ENCODE data around the gene TOP3B. TPM values are rescaled to one million over a fixed set of nuclear protein-coding genes. Genes with fewer than 3 reads are reported as not detected.

Gene TOP3B
- total RNA-seq, 1 experiment from 2014 or later: 29.1 TPM

GRCh38 chr22:21996175-21996720 lies 13.7 kb upstream of the TOP3B start:
- ChIA-PET CTCF (no interaction called here), POLR2A (interaction anchor here (0.5 kb wide), 1 partner anchor 142 kb away, joined by 3 read pairs; no protein-coding TSS in a partner anchor)
- Histone ChIP-seq H3K27ac (ENCODE audit: low read length) (no peak overlapping the region), H3K4me1 (ENCODE audit: control insufficient read depth, insufficient read depth, low read length) (no peaks in the 10 kb centered on the region), H3K9me3 (ENCODE audit: control insufficient read depth, insufficient read depth, low read depth, low read length) (no peaks in the 10 kb centered on the region), H3K36me3 (ENCODE audit: control insufficient read depth, insufficient read depth, low read length) (no peaks in the 10 kb centered on the region), H3K4me3 (ENCODE audit: low read depth in 2 of 2, low read length in 2 of 2) (no peak overlapping the region), H3K27me3 (ENCODE audit: control insufficient read depth, insufficient read depth, low read length) (no peaks in the 10 kb centered on the region)
- BruUV-seq (replicated peaks): no TSS peak
- in situ Hi-C loops (cut with HindIII; ENCODE audit: low pct_unique_long_range_greater_than_20kb, low sequenced_read_pairs) (no loop called here), intact Hi-C loops (cut with micrococcal nuclease; ENCODE audit: unreplicated experiment) (no loop called here)
- TF ChIP-seq CTCF (IDR thresholded peaks at IDR 0.05) (no peak), SIN3A (IDR thresholded peaks at IDR 0.05; ENCODE audit: borderline replicate concordance, insufficient read depth, low read depth, low read length) (no peak), TCF7L2 (IDR thresholded peaks at IDR 0.05; ENCODE audit: low read depth, low read length) (no peak), REST (IDR thresholded peaks at IDR 0.05; ENCODE audit: insufficient read depth in 1 of 2, low read depth in 2 of 2, low read length in 1 of 2) (no peak), POLR2AphosphoS5 (IDR thresholded peaks at IDR 0.05; ENCODE audit: low read depth, low read length) (no peak)
- ATAC-seq (no peak), DNase-seq (ENCODE audit: low read depth, low spot score) (no peak)

GRCh38 chr22:21995660-21996059 lies 13.1 kb upstream of the TOP3B start:
- ChIA-PET CTCF (no interaction called here), POLR2A (interaction anchor here (0.5 kb wide), 1 partner anchor 143 kb away, joined by 3 read pairs; no protein-coding TSS in a partner anchor)
- in situ Hi-C loops (cut with HindIII; ENCODE audit: low pct_unique_long_range_greater_than_20kb, low sequenced_read_pairs) (no loop called here), intact Hi-C loops (cut with micrococcal nuclease; ENCODE audit: unreplicated experiment) (no loop called here)
- H3K9me3 ChIP-seq (ENCODE audit: control insufficient read depth, insufficient read depth, low read depth, low read length): no peaks in the 10 kb centered on the region
- no peak for DNase-seq (ENCODE audit: low read depth, low spot score)
- no peak overlapping the region for H3K4me3 ChIP-seq (ENCODE audit: low read depth in 2 of 2, low read length in 2 of 2)
- H3K36me3 ChIP-seq (ENCODE audit: control insufficient read depth, insufficient read depth, low read length): no peaks in the 10 kb centered on the region
- H3K27me3 ChIP-seq (ENCODE audit: control insufficient read depth, insufficient read depth, low read length): no peaks in the 10 kb centered on the region
- no peak overlapping the region for H3K27ac ChIP-seq (ENCODE audit: low read length)
- no TSS peak for BruUV-seq (replicated peaks)
- H3K4me1 ChIP-seq (ENCODE audit: control insufficient read depth, insufficient read depth, low read length): no peaks in the 10 kb centered on the region
- TF ChIP-seq SIN3A (IDR thresholded peaks at IDR 0.05; ENCODE audit: borderline replicate concordance, insufficient read depth, low read depth, low read length): no peak
- no peak for TF ChIP-seq CTCF (IDR thresholded peaks at IDR 0.05)
- TF ChIP-seq TCF7L2 (IDR thresholded peaks at IDR 0.05; ENCODE audit: low read depth, low read length): no peak
- no peak for TF ChIP-seq REST (IDR thresholded peaks at IDR 0.05; ENCODE audit: insufficient read depth in 1 of 2, low read depth in 2 of 2, low read length in 1 of 2)
- no peak for TF ChIP-seq POLR2AphosphoS5 (IDR thresholded peaks at IDR 0.05; ENCODE audit: low read depth, low read length)
- ATAC-seq: no peak
